Hindlimb muscle (tissue), 1 donor: ENCODE measurements around the gene MYLK. TPM values are rescaled to one million over a fixed set of nuclear protein-coding genes. Genes with fewer than 3 reads are reported as not detected.

Experiments
- DNase-seq: peaks from one replicate; pipeline ENCODE4 v3.0.0-alpha.2; 2013
- polyA plus RNA-seq: library from polyadenylated mRNA; unstranded; fragments of 120-200 nt; gene quantifications from one replicate; pipeline ENCODE4 v1.2.1, GENCODE V29; 2013; ENCODE audit not compliant: insufficient read length

The MYLK gene
- polyA plus RNA-seq, 1 donor = 23.9 TPM

DNA sequence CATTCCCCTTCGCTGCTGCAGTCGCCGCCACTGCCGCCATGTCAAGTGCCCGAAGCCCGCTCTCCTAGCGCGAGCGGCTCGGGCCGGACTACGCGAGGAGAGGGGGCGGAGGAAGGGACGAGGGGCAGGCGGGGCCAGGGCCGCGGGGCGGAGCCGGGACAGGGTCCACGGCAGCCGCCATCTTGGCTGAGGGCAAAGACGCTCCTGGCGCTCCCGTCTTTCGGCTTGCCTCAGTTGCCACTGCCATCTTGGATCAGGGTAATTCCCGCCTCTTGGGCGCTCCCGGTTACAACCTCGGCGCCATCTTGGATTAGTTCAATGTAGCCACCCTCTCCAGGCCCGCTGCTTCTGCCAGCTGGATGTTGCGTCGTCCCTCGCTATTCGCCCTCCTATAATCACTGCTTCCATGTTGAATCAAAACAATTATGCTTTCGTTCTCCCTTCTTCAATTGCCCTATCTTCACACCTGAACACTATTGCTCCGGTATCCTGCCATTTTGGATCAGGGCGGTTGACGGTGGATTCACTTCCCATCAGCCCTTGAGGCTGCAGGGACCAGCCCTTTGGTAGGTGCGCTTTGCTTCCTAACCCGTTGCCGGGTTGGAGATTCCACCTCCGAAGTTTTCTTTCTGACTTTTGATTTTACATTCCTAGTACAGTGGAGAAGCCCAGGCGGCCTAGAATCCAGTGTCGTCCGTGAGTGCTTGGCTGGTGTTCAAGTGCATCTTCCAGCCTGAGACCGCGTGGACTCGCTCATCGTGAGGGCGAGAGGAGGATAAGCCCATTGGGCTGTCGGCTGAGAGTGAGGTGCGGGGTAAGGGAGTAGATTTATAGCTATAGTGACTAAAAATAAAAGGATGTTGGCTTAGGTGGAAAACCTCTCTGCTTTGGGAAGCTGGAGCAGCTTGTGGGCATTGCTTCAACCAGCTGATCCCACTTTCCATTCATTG is 298.9 kb downstream of the MYLK start, which contains the start of gene HACD2:
Gene HACD2, minus strand, starts transcription at position 66 of the 950 bp plus-strand sequence. Its CDS starts 26 bp downstream, at position 40.
- DNase-seq = peak; percentile 97

- DNase-seq = peak; percentile 50
Measured at GRCh38 chr3:123584284-123584987, 299.7 kb downstream of the MYLK start.

GRCh38 chr3:123583561-123583960 is 300.6 kb downstream of the MYLK start:
- no peak for DNase-seq

DNA sequence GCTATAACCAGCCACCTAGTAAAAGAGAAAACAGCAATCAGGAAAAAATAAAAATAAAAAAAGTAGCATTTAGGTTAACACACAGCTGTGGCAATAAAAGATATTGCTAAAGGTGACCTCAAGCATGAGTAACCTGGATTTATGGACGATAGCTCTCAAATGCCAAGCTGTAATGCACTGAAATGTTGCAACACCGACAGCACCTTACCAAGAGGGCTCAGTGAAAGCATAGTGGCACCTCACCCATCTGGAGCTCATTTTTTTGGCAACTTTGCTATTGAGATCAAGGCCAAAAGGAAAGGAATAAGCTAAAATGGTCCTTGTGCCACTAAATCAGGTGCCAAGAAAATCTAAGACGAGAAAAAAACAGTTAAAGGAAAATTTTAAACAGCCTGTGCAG is 301.8 kb downstream of the MYLK start:
- DNase-seq = no peak

GRCh38 chr3:123576122-123576521 is 308.0 kb downstream of the MYLK start:
- DNase-seq = no peak

GRCh38 chr3:123571973-123572365 is 312.2 kb downstream of the MYLK start:
- no peak for DNase-seq

DNA sequence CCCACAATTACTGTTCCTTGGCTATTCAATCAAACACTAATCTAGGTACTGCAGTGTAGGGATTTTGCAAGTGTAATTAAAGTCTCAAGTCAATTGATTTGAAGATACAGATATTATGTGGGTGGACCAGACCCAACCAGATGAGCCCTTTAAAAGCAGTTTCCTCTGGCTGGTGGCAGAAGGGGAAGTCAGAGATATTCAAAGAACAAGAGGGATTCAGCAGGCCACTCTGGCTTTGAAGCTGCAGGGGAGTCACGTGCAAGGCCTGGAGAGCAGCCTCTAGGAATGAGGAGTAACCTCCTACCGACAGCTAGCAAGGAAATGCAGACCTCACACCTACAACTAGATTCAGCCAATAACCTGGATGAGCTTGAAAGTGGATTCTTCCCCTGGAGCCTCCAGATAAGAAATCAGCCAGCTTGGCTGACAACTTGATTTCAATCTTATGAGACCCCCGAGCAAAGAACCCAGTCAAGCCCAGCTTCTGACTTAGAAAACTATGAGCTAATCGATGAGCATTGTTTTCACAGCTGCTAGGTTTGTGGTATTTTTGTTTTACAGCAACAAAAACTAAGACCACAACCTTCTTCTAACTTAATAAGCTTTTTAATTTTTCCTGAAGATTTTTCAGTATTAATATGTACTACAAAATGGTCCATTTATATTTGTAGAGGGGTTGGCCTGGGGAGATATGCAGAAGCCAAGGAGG is 312.7 kb downstream of the MYLK start:
- DNase-seq = no peak

DNA sequence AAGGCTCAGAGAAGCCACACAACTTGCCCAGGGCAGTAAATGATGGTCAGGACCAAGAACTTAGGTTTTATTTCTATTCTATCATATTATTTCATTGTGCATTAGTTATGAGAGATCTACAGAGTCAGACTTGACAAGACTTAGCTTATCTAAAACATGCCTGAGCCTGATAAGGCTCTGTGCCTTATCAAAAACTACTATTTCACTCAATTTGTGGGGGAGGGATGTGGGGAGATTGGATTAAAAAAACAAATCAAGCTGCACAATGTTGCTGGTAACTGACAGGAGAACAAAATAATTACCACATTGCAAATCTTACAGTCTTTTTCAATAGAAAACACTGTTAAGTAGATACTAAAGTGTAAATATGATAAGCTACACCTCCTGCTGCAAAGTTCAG is 315.3 kb downstream of the MYLK start:
- DNase-seq = no peak

GRCh38 chr3:123568034-123568433 is 316.1 kb downstream of the MYLK start:
- DNase-seq = no peak

GRCh38 chr3:123564056-123564455 is 320.1 kb downstream of the MYLK start:
- DNase-seq = no peak

DNA sequence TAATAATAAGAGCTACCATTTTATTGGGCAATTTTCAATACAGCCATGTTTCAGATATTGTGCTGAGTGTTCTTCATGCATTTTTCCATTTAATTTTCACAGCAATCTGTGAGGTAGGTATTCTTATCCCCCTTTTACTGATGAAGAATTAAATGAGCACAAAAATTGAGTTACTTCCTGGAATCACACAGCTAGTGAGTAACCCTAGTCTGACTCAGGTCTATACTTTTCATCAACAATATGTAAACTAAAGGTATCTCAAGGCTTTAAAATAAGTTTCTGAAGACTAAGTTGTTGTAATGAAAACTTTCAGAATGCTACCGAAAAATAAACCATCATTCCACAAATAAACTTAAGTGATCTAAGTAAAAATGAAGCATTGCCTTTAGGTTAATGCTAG is 321.6 kb downstream of the MYLK start:
- DNase-seq = no peak

DNA sequence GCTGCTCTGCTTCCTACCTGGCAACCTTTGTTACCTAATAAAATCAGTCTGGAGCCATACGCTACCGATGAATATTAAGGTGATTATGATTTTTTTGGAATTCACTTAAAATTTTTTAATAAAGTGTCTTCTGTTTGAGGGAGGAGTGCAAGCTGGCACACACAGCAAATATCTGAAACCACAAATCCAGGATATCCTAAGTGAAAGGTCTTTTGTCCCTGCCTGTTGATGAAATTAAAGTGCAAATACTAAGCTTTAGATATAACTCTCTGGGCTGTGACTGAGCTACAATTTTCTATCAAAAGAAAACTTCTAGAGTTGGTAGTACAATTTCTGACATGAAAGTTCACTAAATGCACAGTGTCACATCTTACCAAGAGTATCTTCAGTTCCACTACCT is 322.9 kb downstream of the MYLK start:
- DNase-seq = no peak

Other genes starting within 250 kb of the MYLK start
- gene CCDC14, start 76.9 kb upstream of the MYLK start, polyA plus RNA-seq = 41.2 TPM
- not detected for gene ROPN1, start 107.8 kb upstream of the MYLK start, polyA plus RNA-seq
- gene KALRN, start 149.0 kb upstream of the MYLK start, polyA plus RNA-seq = 7.6 TPM